Glomerular visceral epithelial cell (primary cell): ENCODE data around the gene DCHS2.
A peak's percentile ranks its signal among the peaks of the same experiment; 100 is the strongest.

Experiments used
- DNase-seq: peaks from one replicate; pipeline ENCODE4 v3.0.0-alpha.2; 2016; ENCODE audit errors: extremely low spot score

Gene DCHS2

GRCh38 chr4:154454710-154455109, 36.9 kb downstream of the DCHS2 start:
- DNase-seq, result no peak

GRCh38 chr4:154452798-154453346, 38.7 kb downstream of the DCHS2 start:
- DNase-seq, result no peak

- no peak for DNase-seq
Observed at GRCh38 chr4:154450966-154451365, 40.6 kb downstream of the DCHS2 start.

- no peak for DNase-seq
Observed at GRCh38 chr4:154444958-154445357, 46.6 kb downstream of the DCHS2 start.

- no peak for DNase-seq
Observed at GRCh38 chr4:154441982-154442381, 49.6 kb downstream of the DCHS2 start.

- no peak for DNase-seq
Observed at GRCh38 chr4:154441124-154441523, 50.5 kb downstream of the DCHS2 start.

- no peak for DNase-seq
Observed at GRCh38 chr4:154439224-154439623, 52.4 kb downstream of the DCHS2 start.

- no peak for DNase-seq
Observed at GRCh38 chr4:154435895-154436294, 55.7 kb downstream of the DCHS2 start.

- no peak for DNase-seq
Observed at GRCh38 chr4:154433543-154433942, 58.1 kb downstream of the DCHS2 start.

GRCh38 chr4:154429176-154429575, 62.4 kb downstream of the DCHS2 start:
- DNase-seq, result no peak

GRCh38 chr4:154427149-154427548, 64.5 kb downstream of the DCHS2 start:
- DNase-seq, result no peak

GRCh38 chr4:154425514-154425913, 66.1 kb downstream of the DCHS2 start:
- no peak for DNase-seq

GRCh38 chr4:154424810-154425484, 66.7 kb downstream of the DCHS2 start:
- no peak for DNase-seq

GRCh38 chr4:154422152-154422551, 69.4 kb downstream of the DCHS2 start:
- DNase-seq, result no peak

GRCh38 chr4:154421618-154422017, 70.0 kb downstream of the DCHS2 start:
- DNase-seq, result no peak

- DNase-seq, result no peak
Observed at GRCh38 chr4:154417373-154417673, 74.3 kb downstream of the DCHS2 start.

GRCh38 chr4:154416190-154416547, 75.4 kb downstream of the DCHS2 start:
- peak; percentile 6 for DNase-seq

GRCh38 chr4:154415313-154415712, 76.3 kb downstream of the DCHS2 start:
- no peak for DNase-seq

- DNase-seq, result no peak
Observed at GRCh38 chr4:154414796-154415195, 76.8 kb downstream of the DCHS2 start.

GRCh38 chr4:154414371-154414770, 77.2 kb downstream of the DCHS2 start:
- DNase-seq, result no peak

GRCh38 chr4:154407443-154407842, 84.2 kb downstream of the DCHS2 start:
- no peak for DNase-seq

GRCh38 chr4:154406018-154406795, 85.4 kb downstream of the DCHS2 start:
- no peak for DNase-seq

GRCh38 chr4:154399259-154399974, 92.2 kb downstream of the DCHS2 start:
- DNase-seq, result peak; percentile 13
